Lower leg skin (tissue), 4 donors: ENCODE results near the gene PRKCG. TPM values are rescaled to one million over a fixed set of nuclear protein-coding genes. Genes with fewer than 3 reads are reported as not detected.

Experiments
- DNase-seq, 2 donors: peaks; one replicate each; pipeline ENCODE4 v3.0.0-alpha.2; 2019; ENCODE audit warnings: low spot score in 2 of 2
- H3K4me3 ChIP-seq: fragments of 200-600 bp; sonication (generic); 2 replicates; pipeline ENCODE4 v1.5.1; 2017; ENCODE audit warnings: mild to moderate bottlenecking, low read depth; ENCODE audit not compliant: poor library complexity, severe bottlenecking
- CTCF ChIP-seq, 3 donors: fragments of 450-650 bp; IDR thresholded peaks; one replicate each; pipeline ENCODE4 v1.5.1; 2016; ENCODE audit warnings: antibody characterized with exemption in 3 of 3, mild to moderate bottlenecking in 3 of 3, moderate library complexity in 2 of 3
- POLR2A ChIP-seq, 2 donors: fragments of 450-650 bp; IDR thresholded peaks; one replicate each; pipeline ENCODE4 v1.6.1; 2016 to 2017; ENCODE audit warnings: antibody characterized with exemption in 2 of 2, mild to moderate bottlenecking in 1 of 2, moderate library complexity in 1 of 2
- WGBS, 2 donors: methylation state at CpG; one replicate each; pipeline ENCODE4 v1.1.5; 2018; 5-methylcytosine and 5-hydroxymethylcytosine counted together
- intact Hi-C: fragments of 100-400 bp; cut with DNase I; formaldehyde crosslinking; loops from one replicate; pipeline ENCODE4 v1.15.0; 2023; ENCODE audit warnings: low total_unique reads
- total RNA-seq, 4 donors: library from RNA; depleted of rRNA; stranded (reverse); fragments of >200 nt; gene quantifications; one replicate each; pipeline ENCODE4 v1.1.0, GENCODE V29; 2016

Gene PRKCG
- total RNA-seq, 4 donors from 2014 or later = not detected

GRCh38 chr19:53898166-53898565 is 16.2 kb downstream of the PRKCG start:
- H3K4me3 ChIP-seq = no peak overlapping the region
- TF ChIP-seq POLR2A (IDR thresholded peaks at IDR 0.05) = no peak
- TF ChIP-seq CTCF (IDR thresholded peaks at IDR 0.05) = no peak
- no peak for DNase-seq
- intact Hi-C loops = no loop called here
- 29 to 30% methylated on average over 16 of the region's 16 CpGs for WGBS, 2 donors

GRCh38 chr19:53898636-53899341 is 16.8 kb downstream of the PRKCG start:
- no peak for TF ChIP-seq CTCF (IDR thresholded peaks at IDR 0.05)
- no peak for TF ChIP-seq POLR2A (IDR thresholded peaks at IDR 0.05)
- H3K4me3 ChIP-seq = no peak overlapping the region
- intact Hi-C loops = no loop called here
- 11 to 14% methylated on average over 31 to 36 of the region's 42 CpGs for WGBS, 2 donors
- no peak for DNase-seq

DNA sequence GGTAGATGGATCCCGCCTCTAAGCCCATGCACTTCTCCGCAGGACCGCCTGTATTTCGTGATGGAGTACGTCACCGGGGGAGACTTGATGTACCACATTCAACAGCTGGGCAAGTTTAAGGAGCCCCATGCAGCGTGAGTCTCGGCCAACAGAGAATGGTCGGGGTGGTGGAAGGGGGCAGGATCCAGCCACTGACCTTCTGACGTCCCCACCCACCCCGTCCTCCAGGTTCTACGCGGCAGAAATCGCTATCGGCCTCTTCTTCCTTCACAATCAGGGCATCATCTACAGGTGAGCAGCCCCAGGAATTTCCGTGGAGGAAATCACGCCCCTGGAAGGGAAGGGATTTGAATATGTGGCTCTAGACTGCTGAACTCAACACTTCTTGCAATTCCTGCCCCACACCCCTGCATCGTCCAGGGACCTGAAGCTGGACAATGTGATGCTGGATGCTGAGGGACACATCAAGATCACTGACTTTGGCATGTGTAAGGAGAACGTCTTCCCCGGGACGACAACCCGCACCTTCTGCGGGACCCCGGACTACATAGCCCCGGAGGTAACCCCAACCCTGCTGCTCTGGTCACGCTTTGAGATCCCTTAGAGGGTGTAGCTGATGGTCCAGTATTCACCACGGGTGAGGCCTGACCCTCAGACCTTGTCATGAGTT is 18.3 kb downstream of the PRKCG start:
- intact Hi-C loops = loop anchor here (10.0 kb wide), 1 partner anchor 124 kb away; no protein-coding TSS in a partner anchor
- 89 to 92% methylated on average over 26 to 27 of the region's 27 CpGs for WGBS, 2 donors
- H3K4me3 ChIP-seq = no peak overlapping the region
- no peak for DNase-seq
- no peak for TF ChIP-seq CTCF (IDR thresholded peaks at IDR 0.05)
- TF ChIP-seq POLR2A (IDR thresholded peaks at IDR 0.05) = no peak

DNA sequence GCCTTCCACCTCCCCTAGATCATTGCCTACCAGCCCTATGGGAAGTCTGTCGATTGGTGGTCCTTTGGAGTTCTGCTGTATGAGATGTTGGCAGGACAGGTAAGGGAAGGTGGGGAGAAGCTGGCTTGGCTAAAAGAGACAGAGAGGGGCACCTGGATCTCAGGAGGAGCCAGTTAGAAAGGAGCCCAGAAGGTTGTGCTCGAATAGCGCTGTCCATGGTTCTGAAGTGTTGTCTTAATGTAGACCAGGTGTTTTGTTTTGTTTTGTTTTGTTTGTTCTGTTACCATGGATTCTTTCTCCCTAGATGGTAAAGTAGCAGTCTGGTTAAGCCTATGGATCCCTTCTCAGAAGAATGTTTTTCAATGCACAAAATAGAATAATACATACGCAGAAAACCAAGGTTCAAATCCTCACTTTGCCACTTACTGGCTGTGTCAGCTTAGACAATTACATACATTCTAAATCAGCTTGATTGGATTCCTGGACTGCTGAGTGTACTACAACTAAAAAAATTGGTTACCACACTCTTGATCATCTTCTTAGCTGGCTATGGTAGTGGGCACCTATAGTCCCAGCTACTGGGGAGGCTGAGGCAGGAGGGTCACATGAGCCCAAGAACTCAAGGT is 21.2 kb downstream of the PRKCG start:
- WGBS, 2 donors = 34 to 43% methylated on average over 4 of the region's 4 CpGs
- intact Hi-C loops = loop anchor here (10.0 kb wide), 1 partner anchor 122 kb away; no protein-coding TSS in a partner anchor
- no peak for TF ChIP-seq CTCF (IDR thresholded peaks at IDR 0.05)
- no peak for TF ChIP-seq POLR2A (IDR thresholded peaks at IDR 0.05)
- H3K4me3 ChIP-seq = no peak overlapping the region
- no peak for DNase-seq

GRCh38 chr19:53904909-53905308 is 22.9 kb downstream of the PRKCG start:
- intact Hi-C loops = loop anchor here (10.0 kb wide), 1 partner anchor 120 kb away; no protein-coding TSS in a partner anchor
- TF ChIP-seq CTCF (IDR thresholded peaks at IDR 0.05) = no peak
- whole genome bisulfite sequencing, 2 donors = 37 to 44% methylated on average over 3 of the region's 3 CpGs
- DNase-seq = no peak
- H3K4me3 ChIP-seq = no peak overlapping the region
